NT2/D1 (cell line): Measurements from ENCODE around the gene RALBP1.

Experiments used
- SUZ12 ChIP-seq: IDR thresholded peaks from 2 replicates; pipeline ENCODE4 v1.6.1; 2011; ENCODE audit not compliant: insufficient read length, insufficient read depth; ENCODE audit errors: extremely low read depth
- YY1 ChIP-seq: IDR thresholded peaks from 2 replicates; pipeline ENCODE4 v1.6.1; 2011; ENCODE audit not compliant: insufficient read length, insufficient read depth

GRCh38 chr18:9513971-9514512 is 38.7 kb downstream of the RALBP1 start:
- no peak for TF ChIP-seq SUZ12
- no peak for TF ChIP-seq YY1
